Measurements from ENCODE around the gene FHOD1. TPM values are rescaled to one million over a fixed set of nuclear protein-coding genes. Genes with fewer than 3 reads are reported as not detected.

Gene FHOD1
- total and polyA plus RNA-seq, 9 of the 15 experiments (the other 6 are each of a cell fraction or from before 2014, with no cell fraction given) = 18.7 to 126 (median 32.3) TPM

DNA sequence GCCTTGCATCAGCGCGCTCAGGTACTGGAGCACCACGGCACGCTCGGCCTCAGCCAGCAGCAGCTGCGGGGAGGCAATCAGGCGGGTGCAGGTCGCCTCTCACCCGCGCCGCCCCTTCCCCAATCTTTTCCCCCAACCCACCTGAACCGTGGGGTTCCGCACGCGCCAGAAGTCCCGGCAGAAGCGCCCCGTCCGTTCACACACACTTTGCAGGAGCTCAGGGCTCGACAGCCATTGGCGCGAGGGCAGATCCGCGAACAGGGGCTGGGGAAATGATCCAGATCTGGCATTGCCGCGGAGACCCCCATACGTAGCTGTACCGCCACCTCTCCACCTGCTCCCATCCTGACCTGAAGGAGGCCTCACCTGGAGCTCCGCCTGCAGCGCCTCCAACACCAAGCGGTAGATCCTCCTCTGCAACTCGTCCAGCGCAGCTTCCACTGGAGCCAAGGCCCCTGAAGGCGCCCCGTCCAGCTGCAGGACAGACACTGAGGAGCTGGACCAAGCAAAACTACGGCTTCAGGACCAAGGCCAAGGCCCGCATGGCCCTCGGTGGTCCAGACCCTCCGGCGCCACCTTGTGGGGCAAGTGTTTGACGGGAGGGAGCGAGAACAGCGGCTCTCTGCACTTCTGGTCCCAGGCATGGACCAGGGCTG is 62.2 kb downstream of the FHOD1 start (continued):
- TF ChIP-seq, protein P1, sequence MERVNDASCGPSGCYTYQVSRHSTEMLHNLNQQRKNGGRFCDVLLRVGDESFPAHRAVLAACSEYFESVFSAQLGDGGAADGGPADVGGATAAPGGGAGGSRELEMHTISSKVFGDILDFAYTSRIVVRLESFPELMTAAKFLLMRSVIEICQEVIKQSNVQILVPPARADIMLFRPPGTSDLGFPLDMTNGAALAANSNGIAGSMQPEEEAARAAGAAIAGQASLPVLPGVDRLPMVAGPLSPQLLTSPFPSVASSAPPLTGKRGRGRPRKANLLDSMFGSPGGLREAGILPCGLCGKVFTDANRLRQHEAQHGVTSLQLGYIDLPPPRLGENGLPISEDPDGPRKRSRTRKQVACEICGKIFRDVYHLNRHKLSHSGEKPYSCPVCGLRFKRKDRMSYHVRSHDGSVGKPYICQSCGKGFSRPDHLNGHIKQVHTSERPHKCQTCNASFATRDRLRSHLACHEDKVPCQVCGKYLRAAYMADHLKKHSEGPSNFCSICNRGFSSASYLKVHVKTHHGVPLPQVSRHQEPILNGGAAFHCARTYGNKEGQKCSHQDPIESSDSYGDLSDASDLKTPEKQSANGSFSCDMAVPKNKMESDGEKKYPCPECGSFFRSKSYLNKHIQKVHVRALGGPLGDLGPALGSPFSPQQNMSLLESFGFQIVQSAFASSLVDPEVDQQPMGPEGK (CRISPR knock-in tag; IDR thresholded peaks at IDR 0.05; ENCODE audit: borderline replicate concordance) = no peak
- TF ChIP-seq KDM1A (IDR thresholded peaks at IDR 0.05) (no peak), ID3 (CRISPR knock-in tag; IDR thresholded peaks at IDR 0.05) (no peak), ID3 (tag; IDR thresholded peaks at IDR 0.05) (0 out of 2 replicates have a peak, but pooled peaks have one; percentile 60), RCOR1 (IDR thresholded peaks at IDR 0.05; ENCODE audit: borderline replicate concordance in 1 of 2, low read depth in 2 of 2, low read length in 2 of 2) (peak in 1 of 2 experiments; percentile 92; a peak in 2 of 4 replicates), TGIF2 (CRISPR knock-in tag; IDR thresholded peaks at IDR 0.05) (peak; percentile 90), ZNF699 (CRISPR knock-in tag; IDR thresholded peaks at IDR 0.05; ENCODE audit: insufficient replicate concordance) (no peak), ETS2 (tag; IDR thresholded peaks at IDR 0.05; ENCODE audit: borderline replicate concordance, poor library complexity, severe bottlenecking) (no peak), SMC3 (conservative IDR thresholded peaks at IDR 0.05; ENCODE audit: insufficient read depth, low read depth, low read length) (peak; percentile 98), FOXA3 (CRISPR knock-in tag; conservative IDR thresholded peaks at IDR 0.05 in 1 of 2, IDR thresholded peaks at IDR 0.05 in 1 of 2) (peak in 1 of 2 experiments; percentile 68; a peak in 1 of 4 replicates), JUNB (CRISPR knock-in tag; conservative IDR thresholded peaks at IDR 0.05) (no peak)
- TF ChIP-seq, protein P2, sequence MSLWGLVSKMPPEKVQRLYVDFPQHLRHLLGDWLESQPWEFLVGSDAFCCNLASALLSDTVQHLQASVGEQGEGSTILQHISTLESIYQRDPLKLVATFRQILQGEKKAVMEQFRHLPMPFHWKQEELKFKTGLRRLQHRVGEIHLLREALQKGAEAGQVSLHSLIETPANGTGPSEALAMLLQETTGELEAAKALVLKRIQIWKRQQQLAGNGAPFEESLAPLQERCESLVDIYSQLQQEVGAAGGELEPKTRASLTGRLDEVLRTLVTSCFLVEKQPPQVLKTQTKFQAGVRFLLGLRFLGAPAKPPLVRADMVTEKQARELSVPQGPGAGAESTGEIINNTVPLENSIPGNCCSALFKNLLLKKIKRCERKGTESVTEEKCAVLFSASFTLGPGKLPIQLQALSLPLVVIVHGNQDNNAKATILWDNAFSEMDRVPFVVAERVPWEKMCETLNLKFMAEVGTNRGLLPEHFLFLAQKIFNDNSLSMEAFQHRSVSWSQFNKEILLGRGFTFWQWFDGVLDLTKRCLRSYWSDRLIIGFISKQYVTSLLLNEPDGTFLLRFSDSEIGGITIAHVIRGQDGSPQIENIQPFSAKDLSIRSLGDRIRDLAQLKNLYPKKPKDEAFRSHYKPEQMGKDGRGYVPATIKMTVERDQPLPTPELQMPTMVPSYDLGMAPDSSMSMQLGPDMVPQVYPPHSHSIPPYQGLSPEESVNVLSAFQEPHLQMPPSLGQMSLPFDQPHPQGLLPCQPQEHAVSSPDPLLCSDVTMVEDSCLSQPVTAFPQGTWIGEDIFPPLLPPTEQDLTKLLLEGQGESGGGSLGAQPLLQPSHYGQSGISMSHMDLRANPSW (CRISPR knock-in tag; IDR thresholded peaks at IDR 0.05) = 0 out of 2 replicates have a peak, but pooled peaks have one; percentile 59
- TF ChIP-seq, protein P3, sequence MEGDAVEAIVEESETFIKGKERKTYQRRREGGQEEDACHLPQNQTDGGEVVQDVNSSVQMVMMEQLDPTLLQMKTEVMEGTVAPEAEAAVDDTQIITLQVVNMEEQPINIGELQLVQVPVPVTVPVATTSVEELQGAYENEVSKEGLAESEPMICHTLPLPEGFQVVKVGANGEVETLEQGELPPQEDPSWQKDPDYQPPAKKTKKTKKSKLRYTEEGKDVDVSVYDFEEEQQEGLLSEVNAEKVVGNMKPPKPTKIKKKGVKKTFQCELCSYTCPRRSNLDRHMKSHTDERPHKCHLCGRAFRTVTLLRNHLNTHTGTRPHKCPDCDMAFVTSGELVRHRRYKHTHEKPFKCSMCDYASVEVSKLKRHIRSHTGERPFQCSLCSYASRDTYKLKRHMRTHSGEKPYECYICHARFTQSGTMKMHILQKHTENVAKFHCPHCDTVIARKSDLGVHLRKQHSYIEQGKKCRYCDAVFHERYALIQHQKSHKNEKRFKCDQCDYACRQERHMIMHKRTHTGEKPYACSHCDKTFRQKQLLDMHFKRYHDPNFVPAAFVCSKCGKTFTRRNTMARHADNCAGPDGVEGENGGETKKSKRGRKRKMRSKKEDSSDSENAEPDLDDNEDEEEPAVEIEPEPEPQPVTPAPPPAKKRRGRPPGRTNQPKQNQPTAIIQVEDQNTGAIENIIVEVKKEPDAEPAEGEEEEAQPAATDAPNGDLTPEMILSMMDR (IDR thresholded peaks at IDR 0.05 in 2 of 3, conservative IDR thresholded peaks at IDR 0.05 in 1 of 3; ENCODE audit: insufficient read depth in 2 of 3, low read depth in 1 of 3, low read length in 3 of 3) = peak; percentile 88 to 96 (median 91)

All from K562 (cell line).